ENCODE results near the gene PRND. TPM values are rescaled to one million over a fixed set of nuclear protein-coding genes. Genes with fewer than 3 reads are reported as not detected.

PRND gene
- total and polyA plus RNA-seq, 2 donors = 0.14 to 3.5 TPM

- no peak overlapping the region for H3K4me3 ChIP-seq (ENCODE audit: low read length in 2 of 2)
- no peak for DNase-seq (ENCODE audit: low read depth in 6 of 9, low spot score in 9 of 9)
- H3K9me3 ChIP-seq (ENCODE audit: control insufficient read depth in 2 of 2, insufficient read depth in 1 of 2, low read length in 1 of 2) = peaks cover 0 to 4% of the 10 kb centered on the region in 2 donors
- H3K27ac ChIP-seq (ENCODE audit: low read depth in 1 of 2, low read length in 1 of 2) = no peak overlapping the region
- no peaks in the 10 kb centered on the region for H3K4me1 ChIP-seq (ENCODE audit: control insufficient read depth in 2 of 2, insufficient read depth in 2 of 2, low read length in 2 of 2)
- no peaks in the 10 kb centered on the region for H3K27me3 ChIP-seq (ENCODE audit: control insufficient read depth in 2 of 2, insufficient read depth in 1 of 2, low read length in 1 of 2)
- H3K36me3 ChIP-seq (ENCODE audit: control insufficient read depth in 2 of 2, insufficient read depth in 2 of 2, low read length in 1 of 2) = no peaks in the 10 kb centered on the region
- WGBS = 97% methylated on average over 4 of the region's 4 CpGs
These were observed 52.5 kb downstream of the PRND start for GRCh38 chr20:4774207-4774606.

DNA sequence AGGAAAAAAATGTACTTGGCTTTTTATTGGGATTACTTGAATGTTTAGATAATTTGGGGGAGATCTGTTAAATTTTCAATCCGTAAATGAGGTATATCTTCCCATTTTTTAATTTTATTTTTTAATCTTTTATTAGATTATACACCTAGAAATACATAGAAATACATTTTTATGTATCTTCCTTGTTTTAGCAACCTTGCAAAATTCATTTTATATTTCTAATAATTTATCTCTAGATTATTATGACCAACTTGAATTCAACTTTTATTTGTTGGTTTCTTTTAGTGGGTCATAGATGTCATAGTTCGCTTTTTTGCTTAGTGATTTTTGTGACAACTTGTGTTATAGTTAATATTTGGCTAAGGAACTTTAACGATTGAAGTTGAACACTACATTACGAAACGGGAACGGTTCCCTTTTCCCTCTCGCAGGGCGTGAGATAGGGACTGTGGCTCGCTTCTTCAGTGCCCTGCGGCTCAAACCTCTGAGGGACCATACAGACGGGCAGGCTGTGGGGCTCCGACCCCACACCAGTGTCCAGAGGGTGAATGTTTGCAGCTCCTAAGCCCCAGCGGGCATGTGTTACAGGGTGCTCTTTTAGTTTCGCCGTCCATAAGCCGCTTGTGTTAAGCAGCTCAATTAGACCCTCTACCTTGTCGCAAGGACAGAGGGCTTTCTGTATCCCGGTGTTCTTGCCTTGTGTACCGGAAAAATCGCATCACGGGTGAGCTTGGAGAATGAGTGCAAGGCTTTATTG is 53.8 kb downstream of the PRND start:
- Histone ChIP-seq H3K36me3 (ENCODE audit: control insufficient read depth in 2 of 2, insufficient read depth in 2 of 2, low read length in 1 of 2) (no peaks in the 10 kb centered on the region), H3K9me3 (ENCODE audit: control insufficient read depth in 2 of 2, insufficient read depth in 1 of 2, low read length in 1 of 2) (peaks cover 0 to 4% of the 10 kb centered on the region in 2 donors), H3K4me3 (ENCODE audit: low read length in 2 of 2) (no peak overlapping the region), H3K4me1 (ENCODE audit: control insufficient read depth in 2 of 2, insufficient read depth in 2 of 2, low read length in 2 of 2) (no peaks in the 10 kb centered on the region), H3K27ac (ENCODE audit: low read depth in 1 of 2, low read length in 1 of 2) (no peak overlapping the region), H3K27me3 (ENCODE audit: control insufficient read depth in 2 of 2, insufficient read depth in 1 of 2, low read length in 1 of 2) (no peaks in the 10 kb centered on the region)
- WGBS = 94% methylated on average over 21 of the region's 21 CpGs
- DNase-seq (ENCODE audit: low read depth in 6 of 9, low spot score in 9 of 9) = no peak

GRCh38 chr20:4776079-4776630 is 54.4 kb downstream of the PRND start:
- Histone ChIP-seq H3K4me1 (ENCODE audit: control insufficient read depth in 2 of 2, insufficient read depth in 2 of 2, low read length in 2 of 2) (no peaks in the 10 kb centered on the region), H3K4me3 (ENCODE audit: low read length in 2 of 2) (no peak overlapping the region), H3K27ac (ENCODE audit: low read depth in 1 of 2, low read length in 1 of 2) (no peak overlapping the region), H3K36me3 (ENCODE audit: control insufficient read depth in 2 of 2, insufficient read depth in 2 of 2, low read length in 1 of 2) (no peaks in the 10 kb centered on the region), H3K9me3 (ENCODE audit: control insufficient read depth in 2 of 2, insufficient read depth in 1 of 2, low read length in 1 of 2) (peaks cover 0 to 4% of the 10 kb centered on the region in 2 donors), H3K27me3 (ENCODE audit: control insufficient read depth in 2 of 2, insufficient read depth in 1 of 2, low read length in 1 of 2) (no peaks in the 10 kb centered on the region)
- 93% methylated on average over 14 of the region's 14 CpGs for WGBS
- no peak for DNase-seq (ENCODE audit: low read depth in 6 of 9, low spot score in 9 of 9)

Other genes starting within 250 kb of the PRND start
- 35.1 TPM for gene PRNP, start 35.5 kb upstream of the PRND start, total RNA-seq
- 78.3 TPM for gene PRNP, start 35.5 kb upstream of the PRND start, polyA plus RNA-seq
- 36.1 TPM for gene RASSF2, start 101.7 kb downstream of the PRND start, total RNA-seq
- 25.7 TPM for gene RASSF2, start 101.7 kb downstream of the PRND start, polyA plus RNA-seq

All from thymus (tissue), 11 donors.